PC-9 (cell line): ENCODE results near the gene HOXC4.

Experiments used
- EZH2 ChIP-seq: fragments of 200-600 bp; sonication (generic); IDR thresholded peaks from 2 replicates; pipeline ENCODE4 v1.8.0; 2017; ENCODE audit warnings: antibody characterized with exemption, low read depth
- TF ChIP-seq, protein P1 (sequence below): fragments of 200-600 bp; sonication (generic); conservative IDR thresholded peaks from 2 replicates; pipeline ENCODE4 v1.6.1; 2017; ENCODE audit warnings: mixed run types, antibody characterized with exemption, mild to moderate bottlenecking, moderate library complexity

DNA sequence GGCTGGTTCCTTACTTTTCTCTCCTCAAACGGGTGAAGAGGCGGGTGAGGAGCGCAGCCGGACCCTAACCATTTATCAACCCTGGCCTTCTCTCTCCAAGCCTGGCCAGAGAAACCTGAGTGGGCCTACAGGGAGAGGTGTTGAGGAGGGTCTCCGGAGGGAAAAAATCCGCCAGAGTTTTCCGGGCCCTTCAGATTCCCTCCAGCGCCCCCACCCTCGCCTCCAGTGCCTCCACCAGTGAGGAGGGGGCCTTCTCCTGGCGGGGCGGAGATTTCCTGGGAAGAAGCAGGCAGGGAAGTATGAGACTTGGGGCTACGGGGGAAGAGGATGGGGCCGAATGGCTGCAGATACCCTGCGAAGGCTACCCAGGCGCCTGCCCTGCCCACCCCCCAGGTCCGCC lies 22.2 kb upstream of the HOXC4 start:
- no peak for TF ChIP-seq EZH2
- TF ChIP-seq, protein P1, sequence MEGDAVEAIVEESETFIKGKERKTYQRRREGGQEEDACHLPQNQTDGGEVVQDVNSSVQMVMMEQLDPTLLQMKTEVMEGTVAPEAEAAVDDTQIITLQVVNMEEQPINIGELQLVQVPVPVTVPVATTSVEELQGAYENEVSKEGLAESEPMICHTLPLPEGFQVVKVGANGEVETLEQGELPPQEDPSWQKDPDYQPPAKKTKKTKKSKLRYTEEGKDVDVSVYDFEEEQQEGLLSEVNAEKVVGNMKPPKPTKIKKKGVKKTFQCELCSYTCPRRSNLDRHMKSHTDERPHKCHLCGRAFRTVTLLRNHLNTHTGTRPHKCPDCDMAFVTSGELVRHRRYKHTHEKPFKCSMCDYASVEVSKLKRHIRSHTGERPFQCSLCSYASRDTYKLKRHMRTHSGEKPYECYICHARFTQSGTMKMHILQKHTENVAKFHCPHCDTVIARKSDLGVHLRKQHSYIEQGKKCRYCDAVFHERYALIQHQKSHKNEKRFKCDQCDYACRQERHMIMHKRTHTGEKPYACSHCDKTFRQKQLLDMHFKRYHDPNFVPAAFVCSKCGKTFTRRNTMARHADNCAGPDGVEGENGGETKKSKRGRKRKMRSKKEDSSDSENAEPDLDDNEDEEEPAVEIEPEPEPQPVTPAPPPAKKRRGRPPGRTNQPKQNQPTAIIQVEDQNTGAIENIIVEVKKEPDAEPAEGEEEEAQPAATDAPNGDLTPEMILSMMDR = no peak
